B cell (primary cell): ENCODE results near the gene PGK1. TPM values are rescaled to one million over a fixed set of nuclear protein-coding genes. Genes with fewer than 3 reads are reported as not detected.
"Not testable (repeated sequence)": the region's sequence is repeated elsewhere in the genome, so short reads cannot be mapped to it uniquely, and the experiment has no call there.

ENCODE experiments used
- ATAC-seq: fragments of 200-7000 bp; cut with Tn5 transposase; one replicate; pipeline ENCODE4 v1.10.0; 2021; ENCODE audit warnings: low read depth, mild to moderate bottlenecking, moderate number of reproducible peaks, moderate library complexity
- CTCF ChIA-PET: fragments of 350-600 bp; sonication (Branson Sonifier 250); formaldehyde crosslinking; loops from one replicate; lab custom pipeline; 2021; ENCODE audit warnings: antibody characterized with exemption, inconsistent platforms; lab: Charles Lee
- POLR2A ChIA-PET: fragments of 350-600 bp; sonication (Branson Sonifier 250); formaldehyde crosslinking; loops from one replicate; lab custom pipeline; 2021; ENCODE audit warnings: antibody characterized with exemption; lab: Charles Lee
- DNase-seq: peaks from one replicate; pipeline ENCODE4 v3.0.0; 2013
- H2AFZ ChIP-seq: 2 replicates; pipeline ENCODE4 v1.6.1; 2012; ENCODE audit warnings: mild to moderate bottlenecking, low read depth, low read length; ENCODE audit not compliant: insufficient read depth, poor library complexity, severe bottlenecking
- H3K27ac ChIP-seq, 2 donors: 1 replicate in 1 of 2; 2 replicates in 1 of 2; pipeline ENCODE4 v1.5.1; 2012 to 2013; ENCODE audit warnings: low read length in 2 of 2, mild to moderate bottlenecking in 2 of 2, moderate library complexity in 1 of 2
- H3K27me3 ChIP-seq, 4 experiments: fragments of 200-600 bp in 1 of 4; sonication (generic) in 1 of 4; replicated peaks in 1 of 4; 1 replicate in 2 of 4; 2 replicates in 2 of 4; pipeline versions ENCODE4 v1.6.1 to v1.7.0; 2013 to 2016; ENCODE audit warnings: low read length in 3 of 4, mild to moderate bottlenecking in 2 of 4, mixed read lengths in 1 of 4, moderate library complexity in 1 of 4; ENCODE audit not compliant: insufficient read depth in 4 of 4, control insufficient read depth in 3 of 4; ENCODE audit errors: control extremely low read depth in 1 of 4
- H3K36me3 ChIP-seq, 2 experiments: replicated peaks in 1 of 2; 1 replicate in 1 of 2; 2 replicates in 1 of 2; pipeline versions ENCODE4 v1.6.1 to v1.7.1; 2013; ENCODE audit warnings: low read length in 1 of 2; ENCODE audit not compliant: insufficient read depth in 2 of 2, control insufficient read depth in 1 of 2; ENCODE audit errors: control extremely low read depth in 1 of 2, extremely low read depth in 1 of 2
- H3K4me1 ChIP-seq, 2 donors: fragments of 200-600 bp in 1 of 2; sonication (generic) in 1 of 2; 1 replicate in 1 of 2; 2 replicates in 1 of 2; pipeline versions ENCODE4 v1.5.1 to v1.6.1; 2013 to 2017; ENCODE audit warnings: low read length in 2 of 2; ENCODE audit not compliant: control insufficient read depth in 2 of 2, insufficient read depth in 2 of 2
- H3K4me2 ChIP-seq: replicated peaks from 2 replicates; pipeline ENCODE3; 2012; ENCODE audit warnings: mild to moderate bottlenecking, low read depth, low read length; ENCODE audit not compliant: poor library complexity, severe bottlenecking
- H3K4me3 ChIP-seq, 5 experiments: fragments of 200-600 bp in 1 of 5; sonication (generic) in 1 of 5; 1 replicate in 3 of 5; 2 replicates in 2 of 5; pipeline versions ENCODE4 v1.5.1 to v1.7.0; 2011 to 2016; ENCODE audit warnings: low read length in 4 of 5, mild to moderate bottlenecking in 4 of 5, low read depth in 2 of 5, control low read depth in 1 of 5, moderate library complexity in 1 of 5; ENCODE audit not compliant: insufficient read depth in 1 of 5; ENCODE audit errors: control extremely low read depth in 1 of 5, extremely low read depth in 1 of 5
- H3K79me2 ChIP-seq: fragments of 200-600 bp; sonication (generic); one replicate; pipeline ENCODE4 v1.6.0; 2016; ENCODE audit warnings: low read length; ENCODE audit not compliant: control insufficient read depth, insufficient read depth
- H3K9ac ChIP-seq: fragments of 200-600 bp; sonication (generic); 2 replicates; pipeline ENCODE4 v1.6.1; 2017; ENCODE audit warnings: mild to moderate bottlenecking, low read length, moderate library complexity
- H3K9me3 ChIP-seq, 3 donors: one replicate each; pipeline versions ENCODE4 v1.6.1 to v1.7.1; 2013; ENCODE audit warnings: low read length in 2 of 3; ENCODE audit not compliant: control insufficient read depth in 2 of 3, insufficient read depth in 1 of 3; ENCODE audit errors: control extremely low read depth in 1 of 3
- H4K20me1 ChIP-seq: 2 replicates; pipeline ENCODE4 v1.6.0; 2012; ENCODE audit warnings: mild to moderate bottlenecking, low read length; ENCODE audit not compliant: insufficient read depth, control insufficient read depth, poor library complexity, severe bottlenecking
- H3K27ac Mint-ChIP-seq: one replicate; pipeline ENCODE4 v1.8.0; 2021; ENCODE audit warnings: mixed read lengths
- H3K27me3 Mint-ChIP-seq: one replicate; pipeline ENCODE4 v1.8.0; 2021; ENCODE audit warnings: mixed read lengths
- H3K4me1 Mint-ChIP-seq: one replicate; pipeline ENCODE4 v1.8.0; 2021; ENCODE audit warnings: mixed read lengths
- H3K4me3 Mint-ChIP-seq: one replicate; pipeline ENCODE4 v1.8.0; 2021; ENCODE audit warnings: mixed read lengths
- H3K9me3 Mint-ChIP-seq: one replicate; pipeline ENCODE4 v1.8.0; 2022; ENCODE audit warnings: mixed read lengths; ENCODE audit not compliant: insufficient read depth
- EZH2 ChIP-seq: IDR thresholded peaks from 2 replicates; pipeline ENCODE4 v1.6.1; 2012; ENCODE audit warnings: borderline replicate concordance, low read depth, mild to moderate bottlenecking, moderate library complexity, low read length; ENCODE audit not compliant: insufficient read depth, poor library complexity, severe bottlenecking
- WGBS: methylation state at CpG from one replicate; pipeline ENCODE4 v1.1.5; 2013; ENCODE audit warnings: missing lambda C conversion rate; ENCODE audit not compliant: insufficient coverage; 5-methylcytosine and 5-hydroxymethylcytosine counted together
- intact Hi-C: fragments of 100-400 bp; cut with micrococcal nuclease; formaldehyde crosslinking; loops from one replicate; pipeline ENCODE4 v1.10.0; 2022
- polyA plus RNA-seq: library from polyadenylated mRNA; depleted of rRNA; stranded (reverse); fragments of >200 nt; gene quantifications from 2 replicates; pipeline ENCODE4 v1.2.3, GENCODE V29; 2012
- total RNA-seq, 2 donors: library from RNA; stranded (reverse); fragments of 120-200 nt in 1 of 2; gene quantifications; 1 replicate in 1 of 2; 2 replicates in 1 of 2; pipeline versions ENCODE4 v1.2.3 to v1.2.4, GENCODE V29; 2013 to 2022
- TF ChIP-seq, protein P1 (sequence below): fragments of 200-600 bp; IDR thresholded peaks from one replicate; pipeline ENCODE4 v1.8.0; 2022; ENCODE audit warnings: antibody characterized with exemption, mild to moderate bottlenecking

Gene PGK1
- total and polyA plus RNA-seq, 2 donors (not counting 1 experiment from before 2014, with no cell fraction given): 83.7 to 162 TPM

GRCh38 chrX:78064152-78064551, 39.9 kb upstream of the PGK1 start:
- DNase-seq (no peak), ATAC-seq (no peak)
- Histone ChIP-seq H3K9me3 (peaks cover 0 to 10% (median 3%) of the 10 kb centered on the region in 3 donors), H3K9ac (no peak overlapping the region), H4K20me1 (no peaks in the 10 kb centered on the region), H3K79me2 (no peaks in the 10 kb centered on the region), H3K4me3 (no peak overlapping the region), H3K27me3 (no peaks in the 10 kb centered on the region), H3K4me1 (no peaks in the 10 kb centered on the region), H3K4me2 (no peak overlapping the region), H3K27ac (no peak overlapping the region), H3K36me3 (no peaks in the 10 kb centered on the region), H2AFZ (no peak overlapping the region)
- intact Hi-C loops: no loop called here
- no peak overlapping the region for H3K4me3 Mint-ChIP-seq
- no peaks in the 10 kb centered on the region for H3K27me3 Mint-ChIP-seq
- ChIA-PET POLR2A (no interaction called here), CTCF (no interaction called here)
- TF ChIP-seq EZH2: no peak
- TF ChIP-seq, protein P1, sequence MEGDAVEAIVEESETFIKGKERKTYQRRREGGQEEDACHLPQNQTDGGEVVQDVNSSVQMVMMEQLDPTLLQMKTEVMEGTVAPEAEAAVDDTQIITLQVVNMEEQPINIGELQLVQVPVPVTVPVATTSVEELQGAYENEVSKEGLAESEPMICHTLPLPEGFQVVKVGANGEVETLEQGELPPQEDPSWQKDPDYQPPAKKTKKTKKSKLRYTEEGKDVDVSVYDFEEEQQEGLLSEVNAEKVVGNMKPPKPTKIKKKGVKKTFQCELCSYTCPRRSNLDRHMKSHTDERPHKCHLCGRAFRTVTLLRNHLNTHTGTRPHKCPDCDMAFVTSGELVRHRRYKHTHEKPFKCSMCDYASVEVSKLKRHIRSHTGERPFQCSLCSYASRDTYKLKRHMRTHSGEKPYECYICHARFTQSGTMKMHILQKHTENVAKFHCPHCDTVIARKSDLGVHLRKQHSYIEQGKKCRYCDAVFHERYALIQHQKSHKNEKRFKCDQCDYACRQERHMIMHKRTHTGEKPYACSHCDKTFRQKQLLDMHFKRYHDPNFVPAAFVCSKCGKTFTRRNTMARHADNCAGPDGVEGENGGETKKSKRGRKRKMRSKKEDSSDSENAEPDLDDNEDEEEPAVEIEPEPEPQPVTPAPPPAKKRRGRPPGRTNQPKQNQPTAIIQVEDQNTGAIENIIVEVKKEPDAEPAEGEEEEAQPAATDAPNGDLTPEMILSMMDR: no peak
- no peak overlapping the region for H3K27ac Mint-ChIP-seq
- H3K9me3 Mint-ChIP-seq: no peaks in the 10 kb centered on the region
- WGBS: 67% methylated on average over 1 of the region's 4 CpGs
- peaks cover 5% of the 10 kb centered on the region for H3K4me1 Mint-ChIP-seq

- DNase-seq, H3K9me3 Mint-ChIP-seq, H3K79me2 ChIP-seq, H3K4me2 ChIP-seq, intact Hi-C loops, H3K27me3 Mint-ChIP-seq, H4K20me1 ChIP-seq, CTCF ChIA-PET, H3K4me1 ChIP-seq, H2AFZ ChIP-seq, H3K27ac ChIP-seq, H3K4me1 Mint-ChIP-seq, POLR2A ChIA-PET, H3K9ac ChIP-seq, H3K4me3 ChIP-seq, H3K36me3 ChIP-seq, ATAC-seq, H3K9me3 ChIP-seq, H3K4me3 Mint-ChIP-seq, H3K27me3 ChIP-seq, H3K27ac Mint-ChIP-seq: not testable (repeated sequence)
- 100% methylated on average over 1 of the region's 6 CpGs for WGBS
These were observed 39.1 kb upstream of the PGK1 start for GRCh38 chrX:78064698-78065601.
